GM21360 (cell line): ENCODE measurements around the gene HLA-F.
A peak's percentile ranks its signal among the peaks of the same experiment; 100 is the strongest.

Experiments
- ATAC-seq: cut with Tn5 transposase; IDR thresholded peaks from one replicate; pipeline ENCODE4 v1.9.1; 2021; ENCODE audit warnings: mild to moderate bottlenecking, moderate library complexity; ENCODE audit not compliant: unreplicated experiment

The HLA-F gene

GRCh38 chr6:29723666-29724588, 693 bp downstream of the HLA-F start:
- ATAC-seq: peak; percentile 33

GRCh38 chr6:29724937-29725869, 2.0 kb downstream of the HLA-F start:
- ATAC-seq: no peak

- no peak for ATAC-seq
Measured at GRCh38 chr6:29726001-29726400, 2.8 kb downstream of the HLA-F start.

- no peak for ATAC-seq
Measured at GRCh38 chr6:29726571-29727194, 3.4 kb downstream of the HLA-F start.

GRCh38 chr6:29727637-29728036, 4.4 kb downstream of the HLA-F start:
- no peak for ATAC-seq

GRCh38 chr6:29728173-29728874, 5.1 kb downstream of the HLA-F start:
- no peak for ATAC-seq

GRCh38 chr6:29728875-29729270, 5.6 kb downstream of the HLA-F start:
- ATAC-seq: no peak

GRCh38 chr6:29729774-29730328, 6.6 kb downstream of the HLA-F start:
- ATAC-seq: no peak

- no peak for ATAC-seq
Measured at GRCh38 chr6:29730575-29731126, 7.4 kb downstream of the HLA-F start.

- ATAC-seq: no peak
Measured at GRCh38 chr6:29731281-29731680, 8.0 kb downstream of the HLA-F start.

GRCh38 chr6:29733057-29733456, 9.8 kb downstream of the HLA-F start:
- no peak for ATAC-seq

- ATAC-seq: no peak
Measured at GRCh38 chr6:29734046-29735018, 11.1 kb downstream of the HLA-F start.

- no peak for ATAC-seq
Measured at GRCh38 chr6:29736563-29736962, 13.3 kb downstream of the HLA-F start.

- no peak for ATAC-seq
Measured at GRCh38 chr6:29737707-29738630, 14.7 kb downstream of the HLA-F start.

GRCh38 chr6:29739136-29739881, 16.1 kb downstream of the HLA-F start:
- no peak for ATAC-seq

- ATAC-seq: no peak
Measured at GRCh38 chr6:29739882-29740261, 16.6 kb downstream of the HLA-F start.

- no peak for ATAC-seq
Measured at GRCh38 chr6:29741592-29741991, 18.4 kb downstream of the HLA-F start.
